Kidney (tissue), 14 donors: ENCODE data around the gene ZCWPW1. TPM values are rescaled to one million over a fixed set of nuclear protein-coding genes. Genes with fewer than 3 reads are reported as not detected.
"Not testable (repeated sequence)": the region's sequence is repeated elsewhere in the genome, so short reads cannot be mapped to it uniquely, and the experiment has no call there.

ENCODE experiments used
- DNase-seq, 5 donors: peaks; one replicate each; pipeline ENCODE4 v3.0.0-alpha.2; 2013 to 2020
- FAIRE-seq: peaks from 2 replicates; lab custom pipeline; 2012; peaks lifted over from hg19 to GRCh38; lab: Jason Lieb, UNC
- H3K27ac ChIP-seq, 2 donors: one replicate each; pipeline ENCODE4 v1.7.0; 2013; ENCODE audit warnings: low read depth in 2 of 2, low read length in 2 of 2, inconsistent platforms in 1 of 2
- H3K27me3 ChIP-seq: one replicate; pipeline ENCODE4 v1.7.1; 2013; ENCODE audit warnings: low read length, inconsistent platforms; ENCODE audit not compliant: control insufficient read depth, insufficient read depth
- H3K36me3 ChIP-seq, 3 donors: one replicate each; pipeline versions ENCODE4 v1.7.0 to v1.7.1; 2013; ENCODE audit warnings: low read length in 3 of 3, control low read depth in 1 of 3, inconsistent platforms in 1 of 3; ENCODE audit not compliant: insufficient read depth in 3 of 3, control insufficient read depth in 2 of 3
- H3K4me1 ChIP-seq, 3 donors: one replicate each; pipeline versions ENCODE4 v1.7.0 to v1.7.1; 2013; ENCODE audit warnings: low read length in 3 of 3, inconsistent platforms in 1 of 3, low read depth in 1 of 3; ENCODE audit not compliant: control insufficient read depth in 2 of 3, insufficient read depth in 2 of 3
- H3K4me3 ChIP-seq, 3 donors: one replicate each; pipeline versions ENCODE4 v1.7.0 to v1.8.1; 2013; ENCODE audit warnings: low read length in 3 of 3, control low read depth in 1 of 3, inconsistent platforms in 1 of 3
- H3K9ac ChIP-seq, 3 donors: one replicate each; pipeline versions ENCODE4 v1.7.0 to v1.7.1; 2013; ENCODE audit warnings: low read length in 3 of 3, control low read depth in 1 of 3, inconsistent platforms in 1 of 3
- H3K9me3 ChIP-seq, 3 donors: one replicate each; pipeline versions ENCODE4 v1.7.0 to v1.7.1; 2013; ENCODE audit warnings: low read length in 3 of 3, control low read depth in 1 of 3, inconsistent platforms in 1 of 3; ENCODE audit not compliant: control insufficient read depth in 2 of 3, insufficient read depth in 1 of 3
- intact Hi-C: fragments of 100-400 bp; cut with DNase I; formaldehyde crosslinking; loops from one replicate; pipeline ENCODE4 v1.11.1; 2022
- polyA plus RNA-seq: library from polyadenylated mRNA; stranded (reverse); fragments of 350-450 nt; fragmentation: Illumina TruSeq; extraction: RNeasy Lipid Tissue Mini Kit (QIAGEN cat#74804); gene quantifications from one replicate; pipeline ENCODE4 v1.2.3, GENCODE V29; 2014; ENCODE audit warnings: low read depth, low replicate concordance; ENCODE audit not compliant: insufficient read depth
- total RNA-seq: library from RNA; stranded (reverse); fragmentation: NEBNext Ultra II Directional; extraction: Animal tissue kit (Norgen Biotek cat#: 25700); gene quantifications from one replicate; pipeline ENCODE4 v1.2.1, GENCODE V29; 2021
- TF ChIP-seq, protein P1 (sequence below): IDR thresholded peaks from 3 replicates; pipeline ENCODE4 v1.5.1; 2012; ENCODE audit warnings: mild to moderate bottlenecking, moderate library complexity, borderline replicate concordance; ENCODE audit not compliant: insufficient read depth; ENCODE audit errors: extremely low read depth
- donor health status: control.
- donor health status: control.
- donor health status: control.
- donor health status: control.
- donor health status: control.
- donor health status: DM: yes; HTN: yes; CAD: no.
- donor health status: Normal renal cell carcinoma (clear cell type).

ZCWPW1 gene
- total and polyA plus RNA-seq, 2 donors from 2014 or later: 3.0 to 7.9 TPM

DNA sequence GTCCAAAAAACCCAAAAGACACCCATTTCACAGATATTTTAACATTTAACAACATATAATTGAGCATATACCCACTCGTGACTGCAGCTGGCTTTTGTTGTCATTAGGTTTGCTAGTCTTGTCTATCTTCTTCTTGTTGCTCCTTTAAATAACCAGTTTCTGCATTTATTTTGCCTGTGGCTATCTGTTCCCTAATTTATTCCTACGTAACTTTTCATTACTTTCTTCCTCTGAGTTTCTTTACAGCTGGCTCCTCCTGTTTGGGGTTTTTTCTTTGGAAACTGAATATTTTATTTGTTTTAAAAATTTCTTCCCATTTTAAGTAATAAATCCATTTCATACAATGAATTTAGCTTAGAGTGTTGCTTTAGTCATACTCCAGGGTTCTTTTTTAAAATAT, 40.8 kb downstream of the ZCWPW1 start:
- intact Hi-C loops: no loop called here
- FAIRE-seq: no peak
- no peak for DNase-seq
- Histone ChIP-seq H3K27me3 (no peaks in the 10 kb centered on the region), H3K9me3 (no peaks in the 10 kb centered on the region), H3K4me3 (no peak overlapping the region), H3K36me3 (no peaks in the 10 kb centered on the region), H3K9ac (no peak overlapping the region), H3K4me1 (peaks cover 0 to 2% (median 0%) of the 10 kb centered on the region in 3 donors), H3K27ac (no peak overlapping the region)
- TF ChIP-seq, protein P1, sequence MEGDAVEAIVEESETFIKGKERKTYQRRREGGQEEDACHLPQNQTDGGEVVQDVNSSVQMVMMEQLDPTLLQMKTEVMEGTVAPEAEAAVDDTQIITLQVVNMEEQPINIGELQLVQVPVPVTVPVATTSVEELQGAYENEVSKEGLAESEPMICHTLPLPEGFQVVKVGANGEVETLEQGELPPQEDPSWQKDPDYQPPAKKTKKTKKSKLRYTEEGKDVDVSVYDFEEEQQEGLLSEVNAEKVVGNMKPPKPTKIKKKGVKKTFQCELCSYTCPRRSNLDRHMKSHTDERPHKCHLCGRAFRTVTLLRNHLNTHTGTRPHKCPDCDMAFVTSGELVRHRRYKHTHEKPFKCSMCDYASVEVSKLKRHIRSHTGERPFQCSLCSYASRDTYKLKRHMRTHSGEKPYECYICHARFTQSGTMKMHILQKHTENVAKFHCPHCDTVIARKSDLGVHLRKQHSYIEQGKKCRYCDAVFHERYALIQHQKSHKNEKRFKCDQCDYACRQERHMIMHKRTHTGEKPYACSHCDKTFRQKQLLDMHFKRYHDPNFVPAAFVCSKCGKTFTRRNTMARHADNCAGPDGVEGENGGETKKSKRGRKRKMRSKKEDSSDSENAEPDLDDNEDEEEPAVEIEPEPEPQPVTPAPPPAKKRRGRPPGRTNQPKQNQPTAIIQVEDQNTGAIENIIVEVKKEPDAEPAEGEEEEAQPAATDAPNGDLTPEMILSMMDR: no peak

DNA sequence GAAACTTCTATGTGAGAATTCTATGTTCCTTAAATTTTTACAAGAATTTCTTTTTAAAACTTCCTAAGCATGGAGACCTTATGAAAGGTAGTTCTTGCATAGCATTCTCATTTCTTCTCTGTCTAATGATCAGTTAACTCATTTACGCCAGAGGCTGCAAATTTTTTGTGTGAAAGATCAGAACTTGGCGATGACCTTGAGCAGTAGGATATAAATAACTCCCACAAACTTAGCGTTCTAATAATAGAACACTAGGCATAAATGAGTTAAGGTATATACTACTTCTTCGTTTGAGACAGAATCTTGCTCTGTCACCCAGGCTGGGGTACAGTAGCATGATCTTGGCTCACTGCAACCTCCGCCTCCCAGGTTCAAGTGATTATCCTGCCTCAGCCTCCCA, 41.6 kb downstream of the ZCWPW1 start:
- TF ChIP-seq, protein P1: no peak
- Histone ChIP-seq H3K27me3 (no peaks in the 10 kb centered on the region), H3K27ac (no peak overlapping the region), H3K4me3 (no peak overlapping the region), H3K4me1 (no peaks in the 10 kb centered on the region), H3K36me3 (no peaks in the 10 kb centered on the region), H3K9me3 (no peaks in the 10 kb centered on the region), H3K9ac (no peak overlapping the region)
- no peak for FAIRE-seq
- intact Hi-C loops: no loop called here
- DNase-seq: no peak

DNA sequence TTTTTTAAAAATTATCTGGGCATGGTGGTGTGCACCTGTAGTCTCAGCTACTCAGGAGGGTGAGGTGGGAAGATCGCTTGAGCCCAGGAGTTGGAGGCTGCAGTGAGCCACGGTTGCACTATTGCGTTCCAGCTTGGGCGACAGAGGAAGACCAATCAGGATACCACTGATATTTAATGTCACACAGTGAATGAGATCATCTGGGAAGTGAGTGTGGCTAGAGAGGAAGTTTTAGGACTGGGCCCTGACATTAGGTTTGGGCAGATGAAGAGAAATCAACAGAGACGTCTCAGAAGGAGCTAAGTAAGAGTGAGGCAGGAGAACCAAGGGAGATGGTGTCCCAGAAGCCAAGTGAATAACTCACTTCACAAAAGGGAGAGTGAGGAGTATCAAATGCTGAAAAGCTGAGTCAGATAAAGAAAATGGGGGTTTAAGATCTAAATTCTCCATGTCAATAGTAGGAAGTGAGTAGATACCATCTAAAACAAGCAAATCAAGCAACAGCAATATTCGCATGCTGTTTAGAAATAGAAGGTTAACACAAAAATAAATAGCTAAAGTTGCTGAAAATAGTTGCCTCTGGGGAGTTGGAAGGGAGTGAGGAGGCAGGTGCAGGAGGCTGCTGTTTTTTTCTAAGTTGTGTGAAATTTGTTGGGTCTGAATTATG, 43.7 kb downstream of the ZCWPW1 start:
- Histone ChIP-seq H3K27me3 (no peaks in the 10 kb centered on the region), H3K27ac (no peak overlapping the region)

DNA sequence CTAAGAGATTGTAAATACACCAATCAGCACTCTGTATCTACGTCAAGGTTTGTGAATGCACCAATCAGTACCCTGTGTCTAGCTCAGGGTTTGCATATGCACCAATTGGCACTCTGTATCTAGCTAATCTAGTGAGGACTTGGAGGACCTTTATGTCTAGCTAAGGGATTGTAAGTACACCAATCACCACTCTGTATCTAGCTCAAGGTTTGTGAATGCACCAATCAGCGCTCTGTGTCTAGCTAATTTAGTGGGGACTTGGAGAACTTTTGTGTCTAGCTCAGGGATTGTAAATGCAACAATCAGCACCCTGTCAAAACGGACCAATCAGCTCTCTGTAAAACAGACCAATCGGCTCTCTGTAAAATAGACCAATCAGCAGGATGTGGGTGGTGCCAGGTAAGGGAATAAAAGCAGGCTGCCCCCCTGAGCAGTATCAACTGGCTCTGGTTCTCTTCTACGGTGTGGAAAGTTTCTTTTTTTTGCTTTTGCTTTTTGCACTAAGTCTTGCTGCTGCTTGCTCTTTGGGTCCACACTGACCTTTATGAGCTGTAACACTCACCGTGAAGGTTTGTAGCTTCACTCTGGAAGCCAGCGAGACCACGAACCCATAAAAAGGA, 46.2 kb downstream of the ZCWPW1 start:
- intact Hi-C loops, DNase-seq, H3K27me3 ChIP-seq, H3K4me3 ChIP-seq, H3K4me1 ChIP-seq, H3K36me3 ChIP-seq, H3K9ac ChIP-seq, FAIRE-seq, H3K9me3 ChIP-seq, H3K27ac ChIP-seq: not testable (repeated sequence)

More for the DNA sequence above, 43.7 kb downstream of the ZCWPW1 start:
- no peaks in the 10 kb centered on the region for H3K4me1 ChIP-seq
- DNase-seq (no peak), FAIRE-seq (no peak)
- no peak overlapping the region for H3K9ac ChIP-seq
- no peak overlapping the region for H3K4me3 ChIP-seq
- TF ChIP-seq, protein P1: no peak
- H3K9me3 ChIP-seq: no peaks in the 10 kb centered on the region
- H3K36me3 ChIP-seq: no peaks in the 10 kb centered on the region
- intact Hi-C loops: no loop called here

DNA sequence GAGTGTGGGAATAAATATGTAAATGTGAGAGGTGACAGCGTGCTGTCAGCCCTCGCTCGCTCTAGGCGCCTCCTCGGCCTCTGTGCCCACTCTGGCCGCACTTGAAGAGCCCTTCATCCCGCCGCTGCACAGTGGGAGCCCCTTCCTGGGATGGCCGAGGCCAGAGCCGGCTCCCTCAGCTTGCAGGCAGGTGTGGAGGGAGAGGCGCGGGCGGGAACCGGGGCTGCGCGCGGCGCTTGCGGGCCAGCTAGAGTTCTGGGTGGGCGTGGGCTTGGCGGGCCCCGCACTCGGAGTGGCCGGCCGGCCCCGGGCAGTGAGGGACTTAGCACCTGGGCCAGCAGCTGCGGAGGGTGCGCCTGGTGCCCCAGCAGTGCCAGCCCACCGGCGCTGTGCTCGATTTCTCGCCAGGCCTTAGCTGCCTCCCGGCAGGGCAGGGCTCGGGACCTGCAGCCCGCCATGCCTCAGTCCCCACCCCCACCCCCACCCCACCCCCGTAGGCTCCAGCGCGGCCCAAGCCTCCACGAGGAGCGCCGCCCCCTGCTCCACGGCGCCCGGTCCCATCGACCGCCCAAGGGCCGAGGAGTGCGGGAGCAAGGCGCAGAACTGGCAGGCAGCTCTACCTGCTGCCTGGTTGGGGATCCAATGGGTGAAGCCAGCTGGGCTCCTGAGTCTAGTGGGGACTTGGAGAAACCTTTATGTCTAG, 46.8 kb downstream of the ZCWPW1 start:
- H3K27me3 ChIP-seq, DNase-seq, FAIRE-seq, H3K4me1 ChIP-seq, H3K9me3 ChIP-seq, H3K4me3 ChIP-seq, H3K9ac ChIP-seq, H3K36me3 ChIP-seq, H3K27ac ChIP-seq, intact Hi-C loops: not testable (repeated sequence)
